ENCODE results near the gene MYB. TPM values are rescaled to one million over a fixed set of nuclear protein-coding genes. Genes with fewer than 3 reads are reported as not detected.

The MYB gene
- total RNA-seq, 3 donors from 2014 or later, result 1.1 to 61.9 (median 37.0) TPM

GRCh38 chr6:135195041-135195440 lies 13.9 kb downstream of the MYB start:
- TF ChIP-seq CTCF (IDR thresholded peaks at IDR 0.05) (no peak), POLR2A (IDR thresholded peaks at IDR 0.05) (no peak), POLR2AphosphoS5 (IDR thresholded peaks at IDR 0.05) (no peak)
- H3K27me3 ChIP-seq, result no peaks in the 10 kb centered on the region
- no peaks in the 10 kb centered on the region for H3K36me3 ChIP-seq
- H3K9me3 ChIP-seq, result no peaks in the 10 kb centered on the region
- no peaks in the 10 kb centered on the region for H3K4me1 ChIP-seq
- H3K4me3 ChIP-seq, result no peak overlapping the region
- intact Hi-C loops (cut with DNase I; ENCODE audit: low total_unique reads), result no loop called here
- DNase-seq (ENCODE audit: low spot score in 2 of 2), result no peak
- H3K27ac ChIP-seq, result no peak overlapping the region

- no peaks in the 10 kb centered on the region for H3K9me3 ChIP-seq
- no peak overlapping the region for H3K4me3 ChIP-seq
- no peak for DNase-seq (ENCODE audit: low spot score in 2 of 2)
- TF ChIP-seq POLR2AphosphoS5 (IDR thresholded peaks at IDR 0.05), result no peak
- no peak for TF ChIP-seq CTCF (IDR thresholded peaks at IDR 0.05)
- TF ChIP-seq POLR2A (IDR thresholded peaks at IDR 0.05), result no peak
- no peaks in the 10 kb centered on the region for H3K4me1 ChIP-seq
- no peaks in the 10 kb centered on the region for H3K27me3 ChIP-seq
- no peak overlapping the region for H3K27ac ChIP-seq
- intact Hi-C loops (cut with DNase I; ENCODE audit: low total_unique reads), result no loop called here
- no peaks in the 10 kb centered on the region for H3K36me3 ChIP-seq
These were observed 14.4 kb downstream of the MYB start for GRCh38 chr6:135195522-135195921.

- H3K27me3 ChIP-seq, result no peaks in the 10 kb centered on the region
- H3K27ac ChIP-seq, result no peak overlapping the region
- H3K36me3 ChIP-seq, result no peaks in the 10 kb centered on the region
- TF ChIP-seq CTCF (IDR thresholded peaks at IDR 0.05), result no peak
- no peak for TF ChIP-seq POLR2A (IDR thresholded peaks at IDR 0.05)
- TF ChIP-seq POLR2AphosphoS5 (IDR thresholded peaks at IDR 0.05), result no peak
- no peaks in the 10 kb centered on the region for H3K4me1 ChIP-seq
- no peak overlapping the region for H3K4me3 ChIP-seq
- DNase-seq (ENCODE audit: low spot score in 2 of 2), result no peak
- intact Hi-C loops (cut with DNase I; ENCODE audit: low total_unique reads), result no loop called here
- no peaks in the 10 kb centered on the region for H3K9me3 ChIP-seq
These were observed 15.8 kb downstream of the MYB start for GRCh38 chr6:135196739-135197510.

DNA sequence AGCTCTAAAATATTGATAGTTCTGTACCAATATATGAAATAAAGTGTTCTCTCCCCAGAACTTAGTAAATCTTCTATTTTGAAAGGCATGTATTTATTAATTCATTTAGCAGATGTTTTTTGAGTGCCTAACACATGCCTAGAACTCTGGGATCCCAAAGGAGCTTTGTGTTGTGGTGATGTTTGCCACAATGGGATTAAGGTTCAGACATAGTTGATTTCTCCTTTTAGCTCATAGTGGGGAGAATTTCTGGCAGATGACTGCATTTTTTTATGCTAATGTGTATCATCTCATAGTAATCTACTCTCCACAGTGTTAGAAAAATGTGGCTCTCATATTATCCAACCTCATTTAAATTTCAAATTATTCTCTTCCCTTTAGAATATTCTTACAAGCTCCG lies 21.7 kb downstream of the MYB start:
- TF ChIP-seq POLR2AphosphoS5 (IDR thresholded peaks at IDR 0.05), result no peak
- TF ChIP-seq POLR2A (IDR thresholded peaks at IDR 0.05), result no peak
- TF ChIP-seq CTCF (IDR thresholded peaks at IDR 0.05), result no peak
- H3K27ac ChIP-seq, result no peak overlapping the region
- no peaks in the 10 kb centered on the region for H3K9me3 ChIP-seq
- DNase-seq (ENCODE audit: low spot score in 2 of 2), result no peak
- H3K36me3 ChIP-seq, result no peaks in the 10 kb centered on the region
- intact Hi-C loops (cut with DNase I; ENCODE audit: low total_unique reads), result no loop called here
- no peaks in the 10 kb centered on the region for H3K27me3 ChIP-seq
- H3K4me1 ChIP-seq, result no peaks in the 10 kb centered on the region
- no peak overlapping the region for H3K4me3 ChIP-seq

DNA sequence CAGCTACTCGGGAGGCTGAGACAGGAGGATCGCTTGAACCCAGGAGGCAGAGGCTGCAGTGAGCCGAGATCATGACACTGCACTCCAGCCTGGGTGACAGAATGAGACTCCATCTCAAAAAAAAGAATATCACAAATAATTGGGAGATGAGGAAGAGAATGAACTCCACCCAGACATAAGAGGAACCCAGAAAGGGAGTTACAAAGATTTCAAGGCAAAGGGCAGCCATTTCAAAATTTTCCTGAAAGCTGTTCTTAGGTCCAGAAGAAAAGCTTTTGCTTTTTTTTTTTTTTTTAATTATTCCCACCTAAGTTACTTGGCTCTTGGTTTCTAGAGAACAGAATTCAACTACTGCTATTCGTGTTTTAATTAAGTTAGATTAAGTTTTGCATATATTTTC lies 23.8 kb downstream of the MYB start:
- DNase-seq (ENCODE audit: low spot score in 2 of 2), result no peak
- Histone ChIP-seq H3K4me3 (no peak overlapping the region), H3K36me3 (no peaks in the 10 kb centered on the region), H3K27ac (no peak overlapping the region), H3K4me1 (no peaks in the 10 kb centered on the region), H3K9me3 (no peaks in the 10 kb centered on the region), H3K27me3 (no peaks in the 10 kb centered on the region)
- TF ChIP-seq CTCF (IDR thresholded peaks at IDR 0.05), result no peak
- no peak for TF ChIP-seq POLR2A (IDR thresholded peaks at IDR 0.05)
- TF ChIP-seq POLR2AphosphoS5 (IDR thresholded peaks at IDR 0.05), result no peak
- intact Hi-C loops (cut with DNase I; ENCODE audit: low total_unique reads), result no loop called here
